ENCODE data around the gene MBTPS1.

MBTPS1 gene

GRCh38 chr16:84043486-84044117, 73.1 kb downstream of the MBTPS1 start:
- no peak for DNase-seq (ENCODE audit: low spot score)
- TF ChIP-seq, protein P1, sequence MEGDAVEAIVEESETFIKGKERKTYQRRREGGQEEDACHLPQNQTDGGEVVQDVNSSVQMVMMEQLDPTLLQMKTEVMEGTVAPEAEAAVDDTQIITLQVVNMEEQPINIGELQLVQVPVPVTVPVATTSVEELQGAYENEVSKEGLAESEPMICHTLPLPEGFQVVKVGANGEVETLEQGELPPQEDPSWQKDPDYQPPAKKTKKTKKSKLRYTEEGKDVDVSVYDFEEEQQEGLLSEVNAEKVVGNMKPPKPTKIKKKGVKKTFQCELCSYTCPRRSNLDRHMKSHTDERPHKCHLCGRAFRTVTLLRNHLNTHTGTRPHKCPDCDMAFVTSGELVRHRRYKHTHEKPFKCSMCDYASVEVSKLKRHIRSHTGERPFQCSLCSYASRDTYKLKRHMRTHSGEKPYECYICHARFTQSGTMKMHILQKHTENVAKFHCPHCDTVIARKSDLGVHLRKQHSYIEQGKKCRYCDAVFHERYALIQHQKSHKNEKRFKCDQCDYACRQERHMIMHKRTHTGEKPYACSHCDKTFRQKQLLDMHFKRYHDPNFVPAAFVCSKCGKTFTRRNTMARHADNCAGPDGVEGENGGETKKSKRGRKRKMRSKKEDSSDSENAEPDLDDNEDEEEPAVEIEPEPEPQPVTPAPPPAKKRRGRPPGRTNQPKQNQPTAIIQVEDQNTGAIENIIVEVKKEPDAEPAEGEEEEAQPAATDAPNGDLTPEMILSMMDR (IDR thresholded peaks at IDR 0.05) = no peak
- Histone ChIP-seq H3K4me3 (no peak overlapping the region), H3K27ac (no peak overlapping the region)

DNA sequence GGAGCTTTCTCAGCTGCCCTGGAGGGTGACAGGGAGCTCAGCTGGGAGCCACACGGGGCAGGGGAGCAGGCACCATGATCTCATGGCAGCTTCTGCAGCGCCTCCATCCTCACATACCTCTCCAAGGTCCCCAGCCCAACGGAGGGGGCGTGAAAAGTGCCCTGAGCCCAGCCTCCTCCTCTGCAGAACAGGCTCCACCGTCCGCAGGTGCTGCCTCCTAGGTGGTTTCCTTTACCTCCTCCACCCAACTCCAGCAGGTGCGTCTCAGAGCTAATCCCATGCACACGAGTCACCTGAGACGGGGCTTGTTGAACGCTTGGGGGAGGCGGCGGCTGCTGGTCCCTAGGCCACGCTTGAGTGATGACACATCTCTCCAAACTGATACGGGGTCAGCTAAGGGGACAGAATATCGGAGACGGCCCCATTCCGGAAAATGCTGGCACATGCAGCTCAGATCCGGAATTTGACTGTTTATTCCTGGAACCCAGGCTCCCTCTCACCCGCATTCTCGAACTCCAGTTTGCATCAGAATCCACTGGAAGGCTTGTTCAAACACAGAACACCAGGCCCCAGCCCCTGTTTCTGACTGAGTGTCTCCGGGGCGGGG, 73.8 kb downstream of the MBTPS1 start:
- TF ChIP-seq, protein P1 (IDR thresholded peaks at IDR 0.05) = no peak
- no peak for DNase-seq (ENCODE audit: low spot score)
- H3K27ac ChIP-seq = no peak overlapping the region
- no peak overlapping the region for H3K4me3 ChIP-seq

DNA sequence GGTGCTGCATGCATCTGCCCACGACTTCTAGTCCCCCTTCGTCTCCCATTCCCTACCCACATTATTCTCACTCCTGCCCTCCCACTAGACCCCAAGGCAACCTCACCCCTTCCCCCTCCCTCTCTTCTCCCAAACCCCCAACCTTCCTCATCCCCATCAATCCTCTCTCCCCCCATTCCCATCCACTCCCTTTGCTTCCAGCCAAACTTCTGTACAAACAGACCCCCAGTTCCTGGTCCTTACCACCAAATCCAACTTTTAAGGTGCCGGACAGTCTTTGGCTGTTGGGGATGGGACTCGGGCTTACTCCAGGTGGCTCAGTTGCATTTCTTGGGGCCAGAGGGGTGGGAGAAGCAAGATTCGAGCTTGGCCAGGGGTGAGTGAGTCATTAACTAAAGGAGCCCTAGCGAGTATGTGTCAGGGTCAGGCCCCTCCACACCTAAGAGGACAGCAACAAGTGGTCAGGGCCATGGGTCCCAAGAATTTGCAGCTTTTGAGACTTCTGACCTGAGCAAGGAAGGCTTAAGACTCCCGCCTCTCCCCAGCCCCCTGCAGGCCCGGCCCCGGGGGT, 74.3 kb downstream of the MBTPS1 start, which contains the start of gene SLC38A8:
SLC38A8 (minus strand) TSS at position 488 of the 571 bp plus-strand sequence. CDS start 638 bp downstream, outside the sequence.
- no peak for DNase-seq (ENCODE audit: low spot score)
- TF ChIP-seq, protein P1 (IDR thresholded peaks at IDR 0.05) = no peak
- Histone ChIP-seq H3K4me3 (no peak within 1 kb of the TSS), H3K27ac (no peak within 1 kb of the TSS)

DNA sequence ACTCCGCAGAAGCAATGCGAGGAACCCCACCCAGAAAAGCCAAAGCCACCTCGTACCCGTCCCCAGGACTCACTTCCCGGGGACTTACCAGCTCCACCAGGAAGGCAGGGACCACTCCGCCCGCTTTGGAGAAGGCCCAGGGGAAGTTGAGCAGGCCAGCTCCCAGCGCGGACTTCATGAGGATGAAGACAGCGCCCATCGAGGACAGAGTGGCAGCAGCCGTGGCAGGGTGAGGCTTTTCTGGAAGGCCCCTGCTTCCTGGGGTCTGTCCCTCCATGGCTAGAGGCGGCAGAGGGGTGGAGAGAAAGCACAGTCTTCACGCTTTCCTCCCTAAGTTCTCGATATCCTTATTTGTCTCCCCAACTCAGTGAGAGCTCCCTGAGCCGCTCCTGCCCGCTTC, 74.9 kb downstream of the MBTPS1 start:
- H3K27ac ChIP-seq = no peak overlapping the region
- H3K4me3 ChIP-seq = no peak overlapping the region
- TF ChIP-seq, protein P1 (IDR thresholded peaks at IDR 0.05) = no peak
- no peak for DNase-seq (ENCODE audit: low spot score)

- Histone ChIP-seq H3K27ac (no peak overlapping the region), H3K4me3 (no peak overlapping the region)
- no peak for DNase-seq (ENCODE audit: low spot score)
- TF ChIP-seq, protein P1 (IDR thresholded peaks at IDR 0.05) = no peak
Observed at GRCh38 chr16:84040823-84041820, 75.6 kb downstream of the MBTPS1 start.

DNA sequence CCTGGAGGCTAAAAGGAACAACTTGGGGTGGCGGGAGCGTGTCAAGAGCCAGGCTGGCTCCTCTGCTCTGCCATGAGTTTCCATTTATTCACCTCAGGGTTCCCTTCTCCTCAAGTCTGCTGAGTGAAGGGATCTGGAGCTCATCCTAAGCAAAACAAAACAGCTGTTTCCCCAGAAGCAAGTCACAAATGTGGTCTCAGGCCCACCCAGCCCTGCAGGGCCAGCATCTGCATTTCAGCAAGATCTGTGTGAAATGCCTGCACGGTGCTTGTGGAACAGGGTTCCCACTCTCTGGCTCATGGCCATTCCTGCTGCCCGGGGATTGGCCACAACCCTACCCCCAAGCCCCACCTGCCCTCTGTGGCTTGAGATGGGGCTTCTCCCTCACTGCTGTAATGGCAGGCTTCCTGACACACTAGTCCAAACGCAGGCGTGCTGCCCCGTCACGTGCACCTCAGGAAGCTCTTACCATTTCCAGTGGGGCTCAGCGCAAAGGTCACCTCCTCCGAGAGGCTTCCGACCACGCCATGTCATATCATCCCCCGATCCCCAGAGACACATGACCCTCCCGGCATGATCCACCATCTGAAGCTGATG, 76.4 kb downstream of the MBTPS1 start:
- H3K27ac ChIP-seq = no peak overlapping the region
- DNase-seq (ENCODE audit: low spot score) = no peak
- TF ChIP-seq, protein P1 (IDR thresholded peaks at IDR 0.05) = no peak

More for the DNA sequence above, 76.4 kb downstream of the MBTPS1 start:
- H3K4me3 ChIP-seq = no peak overlapping the region
